ENCODE data around the gene DEPP1. TPM values are rescaled to one million over a fixed set of nuclear protein-coding genes. Genes with fewer than 3 reads are reported as not detected.

The DEPP1 gene
- total RNA-seq (2022; extraction: Qiagen RNA extraction), result 2.3 to 3.6 TPM (median 3.1 TPM) in 5 replicates

GRCh38 chr10:44978570-44979280, at the start of gene DEPP1:
Gene DEPP1 (minus strand): TSS chr10:44978809. CDS start chr10:44978030, 779 bp downstream.

GRCh38 chr10:45000752-45001380, 22.3 kb upstream of the DEPP1 start, which contains the start of gene ZNF22:
Gene ZNF22 (plus strand): TSS chr10:45000923. CDS start chr10:45003369, 2,446 bp downstream.

GRCh38 chr10:44959247-44960087, 19.1 kb downstream of the DEPP1 start, which contains the start of gene RASSF4:
Gene RASSF4 (plus strand): TSS chr10:44959802. CDS start chr10:44970203, 10,401 bp downstream.

Other genes starting within 250 kb of the DEPP1 start
- not detected in 5 replicates for gene TMEM72, start 67.5 kb downstream of the DEPP1 start, total RNA-seq (2022; extraction: Qiagen RNA extraction)
- 4.4 to 5.7 TPM (median 5.0 TPM) in 5 replicates for gene RASSF4, start 19.0 kb downstream of the DEPP1 start, total RNA-seq (2022; extraction: Qiagen RNA extraction)
- gene ZNF22, start 22.1 kb upstream of the DEPP1 start, total RNA-seq (2022; extraction: Qiagen RNA extraction), result 6.0 to 7.0 TPM (median 6.1 TPM) in 5 replicates